ENCODE data around the gene CHKA.

- TF ChIP-seq CTCF (IDR thresholded peaks at IDR 0.05), result no peak
- no peak for TF ChIP-seq POLR2AphosphoS5 (IDR thresholded peaks at IDR 0.05; ENCODE audit: insufficient read depth in 1 of 2, low read depth in 1 of 2)
These were observed 43.2 kb upstream of the CHKA start for GRCh38 chr11:68164437-68164836.

Measured in vagina (tissue), 2 donors.